ENCODE results near the gene TGFBRAP1.

Gene TGFBRAP1

DNA sequence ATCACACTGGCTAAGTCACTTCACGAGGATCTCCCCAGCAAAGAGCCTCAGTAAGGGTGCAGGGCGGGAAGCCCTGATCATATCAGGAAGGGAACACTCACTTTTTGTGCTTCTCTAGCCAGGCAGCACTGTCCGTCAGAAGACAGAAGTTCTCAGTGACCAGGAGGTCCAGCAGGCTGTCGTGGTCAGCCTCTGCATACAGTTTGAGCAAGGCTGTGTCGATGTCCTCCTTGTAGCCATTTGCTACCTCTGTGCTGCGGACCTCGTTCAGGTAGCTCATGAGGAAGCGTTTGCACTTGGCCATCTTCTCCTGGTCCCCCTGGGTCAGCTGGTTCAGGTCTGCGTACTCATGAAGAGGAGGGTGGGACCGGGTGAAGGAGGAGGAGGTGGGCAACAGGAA is 49.3 kb downstream of the TGFBRAP1 start:
- Histone ChIP-seq H3K4me1 (ENCODE audit: control insufficient read depth in 2 of 2, insufficient read depth in 2 of 2, low read length in 2 of 2) (no peaks in the 10 kb centered on the region), H3K27me3 (ENCODE audit: control insufficient read depth in 2 of 2, insufficient read depth in 2 of 2, low read length in 2 of 2) (no peaks in the 10 kb centered on the region), H3K9ac (ENCODE audit: low read depth in 1 of 2, low read length in 2 of 2) (no peak overlapping the region), H3K4me3 (ENCODE audit: low read length in 2 of 2) (no peak overlapping the region), H3K27ac (ENCODE audit: low read depth in 2 of 2, low read length in 2 of 2) (no peak overlapping the region), H3K36me3 (ENCODE audit: control insufficient read depth in 2 of 2, insufficient read depth in 2 of 2, low read length in 2 of 2) (peaks cover 61 to 85% of the 10 kb centered on the region in 2 donors), H3K9me3 (ENCODE audit: control insufficient read depth in 2 of 2, low read length in 2 of 2) (no peaks in the 10 kb centered on the region)

DNA sequence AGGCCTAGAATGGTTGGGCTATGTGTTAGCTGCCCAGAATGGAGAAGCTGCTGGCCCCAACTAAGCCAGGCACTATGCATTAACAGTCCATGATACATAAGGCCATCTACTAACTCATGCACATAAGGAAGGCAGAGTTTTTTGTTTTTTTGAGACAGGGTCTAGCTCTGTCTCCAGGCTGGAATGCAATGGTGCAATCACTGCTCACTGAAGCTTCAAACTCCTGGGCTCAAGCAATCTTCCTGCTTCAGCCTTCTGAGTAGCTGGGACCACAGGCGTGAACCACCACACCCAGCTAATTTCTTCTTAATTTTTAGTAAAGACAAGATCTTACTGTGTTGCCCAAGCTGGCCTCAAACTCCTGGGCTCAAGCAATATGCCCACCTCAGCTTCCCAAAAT is 50.4 kb downstream of the TGFBRAP1 start:
- H3K9ac ChIP-seq (ENCODE audit: low read depth in 1 of 2, low read length in 2 of 2) = no peak overlapping the region
- H3K27ac ChIP-seq (ENCODE audit: low read depth in 2 of 2, low read length in 2 of 2) = no peak overlapping the region
- H3K36me3 ChIP-seq (ENCODE audit: control insufficient read depth in 2 of 2, insufficient read depth in 2 of 2, low read length in 2 of 2) = peaks cover 65 to 86% of the 10 kb centered on the region in 2 donors

DNA sequence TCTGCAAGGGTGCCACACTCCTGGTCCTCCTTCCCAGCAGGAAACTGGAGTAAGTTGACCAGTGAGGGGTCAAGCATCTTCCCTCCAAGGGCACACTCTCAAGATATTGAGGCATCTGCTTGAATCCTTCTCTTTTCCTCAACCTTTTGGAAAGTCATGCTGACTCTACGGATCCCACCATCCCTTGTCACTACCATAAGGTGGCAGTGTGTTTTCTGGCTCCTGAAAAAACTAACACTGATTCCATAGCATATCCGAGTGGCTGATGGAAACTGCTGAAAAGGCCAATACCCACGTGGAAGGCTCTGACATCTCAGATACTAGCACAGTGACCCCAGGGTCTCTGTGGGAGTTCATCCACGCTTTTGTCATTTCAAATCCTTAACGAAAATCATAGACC is 50.9 kb downstream of the TGFBRAP1 start:
- Histone ChIP-seq H3K4me3 (ENCODE audit: low read length in 2 of 2) (no peak overlapping the region), H3K27me3 (ENCODE audit: control insufficient read depth in 2 of 2, insufficient read depth in 2 of 2, low read length in 2 of 2) (no peaks in the 10 kb centered on the region), H3K4me1 (ENCODE audit: control insufficient read depth in 2 of 2, insufficient read depth in 2 of 2, low read length in 2 of 2) (no peaks in the 10 kb centered on the region), H3K9me3 (ENCODE audit: control insufficient read depth in 2 of 2, low read length in 2 of 2) (no peaks in the 10 kb centered on the region), H3K27ac (ENCODE audit: low read depth in 2 of 2, low read length in 2 of 2) (no peak overlapping the region), H3K9ac (ENCODE audit: low read depth in 1 of 2, low read length in 2 of 2) (no peak overlapping the region), H3K36me3 (ENCODE audit: control insufficient read depth in 2 of 2, insufficient read depth in 2 of 2, low read length in 2 of 2) (peaks cover 62 to 86% of the 10 kb centered on the region in 2 donors)

More for the DNA sequence above, 50.4 kb downstream of the TGFBRAP1 start:
- H3K4me3 ChIP-seq (ENCODE audit: low read length in 2 of 2) = no peak overlapping the region
- H3K4me1 ChIP-seq (ENCODE audit: control insufficient read depth in 2 of 2, insufficient read depth in 2 of 2, low read length in 2 of 2) = no peaks in the 10 kb centered on the region
- no peaks in the 10 kb centered on the region for H3K9me3 ChIP-seq (ENCODE audit: control insufficient read depth in 2 of 2, low read length in 2 of 2)
- H3K27me3 ChIP-seq (ENCODE audit: control insufficient read depth in 2 of 2, insufficient read depth in 2 of 2, low read length in 2 of 2) = no peaks in the 10 kb centered on the region

DNA sequence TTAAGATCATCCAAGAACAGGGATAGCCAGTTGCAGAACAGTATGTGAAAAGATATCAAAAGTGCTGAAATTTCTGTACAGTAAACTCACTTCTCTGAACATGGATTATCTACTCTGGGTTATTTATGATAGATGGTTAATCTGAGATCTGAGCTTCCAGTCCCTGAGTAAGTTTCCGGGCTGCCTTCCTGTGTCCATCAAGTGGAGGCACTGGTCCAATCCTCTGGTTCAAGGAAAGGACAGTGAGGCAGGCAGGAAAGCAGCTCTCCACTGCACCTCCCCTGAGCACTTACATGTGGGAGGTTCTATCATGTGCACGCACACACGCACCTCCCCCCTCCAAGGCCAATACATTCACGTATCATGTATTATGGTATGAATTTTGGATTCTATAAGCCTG is 55.5 kb downstream of the TGFBRAP1 start:
- Histone ChIP-seq H3K27me3 (ENCODE audit: control insufficient read depth in 2 of 2, insufficient read depth in 2 of 2, low read length in 2 of 2) (no peaks in the 10 kb centered on the region), H3K9me3 (ENCODE audit: control insufficient read depth in 2 of 2, low read length in 2 of 2) (no peaks in the 10 kb centered on the region), H3K4me1 (ENCODE audit: control insufficient read depth in 2 of 2, insufficient read depth in 2 of 2, low read length in 2 of 2) (no peaks in the 10 kb centered on the region), H3K9ac (ENCODE audit: low read depth in 1 of 2, low read length in 2 of 2) (no peak overlapping the region), H3K36me3 (ENCODE audit: control insufficient read depth in 2 of 2, insufficient read depth in 2 of 2, low read length in 2 of 2) (peaks cover 70 to 85% of the 10 kb centered on the region in 2 donors), H3K4me3 (ENCODE audit: low read length in 2 of 2) (no peak overlapping the region), H3K27ac (ENCODE audit: low read depth in 2 of 2, low read length in 2 of 2) (no peak overlapping the region)

DNA sequence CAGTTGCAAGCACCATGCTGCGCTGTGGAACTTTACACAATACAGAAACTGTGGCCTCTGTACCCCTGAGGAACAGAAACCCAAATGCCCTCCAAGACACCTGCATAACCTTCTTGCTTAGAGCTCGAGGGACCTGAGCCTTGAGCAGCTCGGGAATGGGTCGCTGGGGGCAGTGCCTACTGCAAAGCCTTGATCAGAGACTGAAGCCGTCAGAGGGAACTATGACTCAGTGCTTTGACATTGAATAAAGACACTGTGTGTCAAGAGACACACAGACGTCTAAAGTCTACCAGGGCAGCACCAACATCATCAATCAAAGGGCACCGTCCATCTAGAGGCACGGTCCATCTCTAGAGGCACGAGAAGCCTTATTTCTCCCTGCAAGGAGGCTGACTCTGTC is 57.4 kb downstream of the TGFBRAP1 start:
- Histone ChIP-seq H3K36me3 (ENCODE audit: control insufficient read depth in 2 of 2, insufficient read depth in 2 of 2, low read length in 2 of 2) (peaks cover 75 to 87% of the 10 kb centered on the region in 2 donors), H3K4me3 (ENCODE audit: low read length in 2 of 2) (no peak overlapping the region), H3K27ac (ENCODE audit: low read depth in 2 of 2, low read length in 2 of 2) (no peak overlapping the region), H3K4me1 (ENCODE audit: control insufficient read depth in 2 of 2, insufficient read depth in 2 of 2, low read length in 2 of 2) (no peaks in the 10 kb centered on the region), H3K9me3 (ENCODE audit: control insufficient read depth in 2 of 2, low read length in 2 of 2) (no peaks in the 10 kb centered on the region), H3K27me3 (ENCODE audit: control insufficient read depth in 2 of 2, insufficient read depth in 2 of 2, low read length in 2 of 2) (no peaks in the 10 kb centered on the region), H3K9ac (ENCODE audit: low read depth in 1 of 2, low read length in 2 of 2) (no peak overlapping the region)

DNA sequence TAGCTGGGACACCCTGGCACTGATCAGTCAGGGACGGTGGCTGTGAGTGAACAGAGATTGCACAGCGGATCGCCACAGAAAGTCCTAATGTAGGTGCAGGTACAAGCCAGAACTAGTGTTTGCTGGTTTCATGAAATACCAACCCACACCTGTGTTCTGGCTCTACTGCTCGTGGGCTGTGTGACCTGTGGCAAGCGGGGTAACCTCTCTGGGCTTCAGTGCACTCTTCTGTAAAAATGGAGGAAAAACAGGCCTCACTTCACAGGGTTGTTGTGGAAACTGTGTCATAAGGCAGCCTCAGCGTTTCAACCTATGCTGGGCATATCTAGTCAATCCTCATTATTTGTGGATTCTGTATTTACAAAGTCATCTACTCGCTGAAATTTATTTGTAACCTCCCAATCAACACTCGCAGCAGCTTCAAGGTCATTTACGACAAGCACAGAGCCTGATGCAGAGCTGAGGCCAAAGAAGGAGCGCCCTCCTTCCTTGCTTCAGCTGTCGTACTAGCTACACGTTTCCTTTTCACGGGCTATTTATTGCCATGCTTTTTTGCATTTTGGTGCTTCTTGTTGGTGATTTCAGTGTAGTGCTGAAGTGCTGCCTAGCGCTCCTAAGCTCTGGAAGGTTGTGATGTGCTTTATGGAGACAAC is 58.0 kb downstream of the TGFBRAP1 start:
- Histone ChIP-seq H3K4me3 (ENCODE audit: low read length in 2 of 2) (no peak overlapping the region), H3K9ac (ENCODE audit: low read depth in 1 of 2, low read length in 2 of 2) (no peak overlapping the region), H3K4me1 (ENCODE audit: control insufficient read depth in 2 of 2, insufficient read depth in 2 of 2, low read length in 2 of 2) (no peaks in the 10 kb centered on the region), H3K36me3 (ENCODE audit: control insufficient read depth in 2 of 2, insufficient read depth in 2 of 2, low read length in 2 of 2) (peaks cover 75 to 87% of the 10 kb centered on the region in 2 donors), H3K27ac (ENCODE audit: low read depth in 2 of 2, low read length in 2 of 2) (no peak overlapping the region), H3K27me3 (ENCODE audit: control insufficient read depth in 2 of 2, insufficient read depth in 2 of 2, low read length in 2 of 2) (no peaks in the 10 kb centered on the region), H3K9me3 (ENCODE audit: control insufficient read depth in 2 of 2, low read length in 2 of 2) (no peaks in the 10 kb centered on the region)

DNA sequence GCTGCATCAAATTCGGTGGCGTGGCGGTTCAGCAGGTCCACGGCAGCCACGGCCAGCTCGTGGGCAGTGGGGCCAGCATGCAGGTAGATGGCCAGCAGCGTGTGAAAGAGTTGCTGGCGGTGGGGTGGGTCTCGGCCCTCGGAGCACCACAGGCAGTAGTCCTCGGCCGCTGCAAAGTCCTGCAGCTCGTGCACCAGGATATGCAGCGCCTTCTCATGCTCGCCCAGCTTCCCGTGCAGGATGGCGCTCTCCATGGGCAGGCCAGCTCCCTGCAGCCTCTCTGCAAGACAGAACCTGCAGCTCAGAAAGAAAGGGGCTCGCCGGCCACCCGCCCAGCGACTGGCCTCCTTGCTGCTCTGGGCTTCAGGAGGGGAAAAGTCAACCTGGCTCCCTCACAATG is 60.1 kb downstream of the TGFBRAP1 start:
- no peak overlapping the region for H3K4me3 ChIP-seq (ENCODE audit: low read length in 2 of 2)
- H3K9me3 ChIP-seq (ENCODE audit: control insufficient read depth in 2 of 2, low read length in 2 of 2) = no peaks in the 10 kb centered on the region
- H3K27ac ChIP-seq (ENCODE audit: low read depth in 2 of 2, low read length in 2 of 2) = no peak overlapping the region
- H3K36me3 ChIP-seq (ENCODE audit: control insufficient read depth in 2 of 2, insufficient read depth in 2 of 2, low read length in 2 of 2) = peaks cover 67 to 79% of the 10 kb centered on the region in 2 donors
- no peaks in the 10 kb centered on the region for H3K27me3 ChIP-seq (ENCODE audit: control insufficient read depth in 2 of 2, insufficient read depth in 2 of 2, low read length in 2 of 2)
- no peak overlapping the region for H3K9ac ChIP-seq (ENCODE audit: low read depth in 1 of 2, low read length in 2 of 2)
- no peaks in the 10 kb centered on the region for H3K4me1 ChIP-seq (ENCODE audit: control insufficient read depth in 2 of 2, insufficient read depth in 2 of 2, low read length in 2 of 2)

DNA sequence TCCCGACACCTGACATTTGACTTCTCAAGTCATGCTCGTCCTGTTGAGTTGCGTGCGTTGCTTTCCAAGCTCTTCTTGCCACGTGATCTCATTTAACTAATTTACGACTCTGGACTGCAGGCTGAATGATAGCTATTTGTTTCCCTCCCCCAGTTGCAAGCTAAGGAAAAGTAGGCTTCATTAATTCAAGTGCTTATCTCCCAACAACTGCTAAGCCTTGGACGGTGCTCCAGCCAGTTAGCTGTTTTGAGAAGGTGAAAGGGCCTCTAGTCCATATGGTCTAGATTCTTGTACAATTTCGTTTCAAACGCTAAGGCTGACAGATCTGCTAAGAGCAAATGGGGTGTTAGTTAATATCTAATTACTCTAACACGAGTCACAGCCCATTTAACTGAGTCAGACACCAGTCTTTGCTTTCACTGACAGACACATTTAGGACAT is 66.9 kb downstream of the TGFBRAP1 start:
- Histone ChIP-seq H3K4me1 (ENCODE audit: control insufficient read depth in 2 of 2, insufficient read depth in 2 of 2, low read length in 2 of 2) (no peaks in the 10 kb centered on the region), H3K4me3 (ENCODE audit: low read length in 2 of 2) (no peak overlapping the region), H3K27ac (ENCODE audit: low read depth in 2 of 2, low read length in 2 of 2) (no peak overlapping the region), H3K36me3 (ENCODE audit: control insufficient read depth in 2 of 2, insufficient read depth in 2 of 2, low read length in 2 of 2) (peaks cover 16 to 31% of the 10 kb centered on the region in 2 donors), H3K27me3 (ENCODE audit: control insufficient read depth in 2 of 2, insufficient read depth in 2 of 2, low read length in 2 of 2) (no peaks in the 10 kb centered on the region), H3K9me3 (ENCODE audit: control insufficient read depth in 2 of 2, low read length in 2 of 2) (no peaks in the 10 kb centered on the region), H3K9ac (ENCODE audit: low read depth in 1 of 2, low read length in 2 of 2) (no peak overlapping the region)

DNA sequence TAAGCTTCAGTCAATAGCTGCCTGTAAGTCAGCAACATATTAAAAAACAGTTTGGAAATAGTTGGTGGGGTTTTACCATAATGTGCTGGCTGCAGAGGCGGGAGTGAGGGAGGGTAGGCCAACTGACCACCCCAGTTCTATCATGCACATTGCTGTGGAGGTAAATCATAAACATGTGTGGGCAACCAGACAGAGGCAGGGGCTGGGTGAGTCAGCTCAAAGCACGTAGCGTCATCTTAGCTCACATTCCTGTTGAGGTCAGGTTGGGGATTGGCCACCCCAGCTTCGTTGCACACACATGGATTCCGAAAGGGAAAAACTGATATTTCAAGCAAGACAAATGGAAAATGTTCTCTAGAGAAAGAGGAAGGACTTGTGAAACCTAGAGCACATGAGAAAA is 68.5 kb downstream of the TGFBRAP1 start:
- H3K27me3 ChIP-seq (ENCODE audit: control insufficient read depth in 2 of 2, insufficient read depth in 2 of 2, low read length in 2 of 2) = no peaks in the 10 kb centered on the region
- no peaks in the 10 kb centered on the region for H3K4me1 ChIP-seq (ENCODE audit: control insufficient read depth in 2 of 2, insufficient read depth in 2 of 2, low read length in 2 of 2)
- H3K4me3 ChIP-seq (ENCODE audit: low read length in 2 of 2) = no peak overlapping the region
- no peaks in the 10 kb centered on the region for H3K9me3 ChIP-seq (ENCODE audit: control insufficient read depth in 2 of 2, low read length in 2 of 2)
- H3K9ac ChIP-seq (ENCODE audit: low read depth in 1 of 2, low read length in 2 of 2) = no peak overlapping the region
- peaks cover 2 to 16% of the 10 kb centered on the region in 2 donors for H3K36me3 ChIP-seq (ENCODE audit: control insufficient read depth in 2 of 2, insufficient read depth in 2 of 2, low read length in 2 of 2)
- no peak overlapping the region for H3K27ac ChIP-seq (ENCODE audit: low read depth in 2 of 2, low read length in 2 of 2)

DNA sequence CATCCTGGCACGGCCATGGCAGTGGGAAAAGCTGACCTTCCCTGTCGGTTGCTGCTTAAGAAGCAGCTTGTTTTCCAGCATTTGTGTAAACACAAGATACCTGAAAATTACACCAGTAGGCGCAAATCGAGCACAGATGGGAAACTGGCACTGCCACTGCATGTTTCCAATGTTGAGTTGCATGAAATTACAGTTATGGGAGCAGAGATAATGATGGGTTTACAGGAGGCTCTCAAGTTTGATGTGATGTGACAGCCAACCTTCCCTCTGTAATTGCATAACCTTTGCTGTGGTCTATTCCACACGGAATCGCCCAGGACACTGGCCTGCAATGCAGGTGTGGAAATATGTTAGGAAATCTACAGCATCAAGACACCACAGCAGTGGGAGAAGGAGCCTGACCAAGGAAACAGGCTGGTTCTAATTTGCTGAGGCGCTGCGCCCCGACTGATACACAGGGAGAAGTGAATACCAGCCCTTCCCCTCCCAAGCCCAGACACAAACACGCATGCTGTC is 70.6 kb downstream of the TGFBRAP1 start:
- Histone ChIP-seq H3K36me3 (ENCODE audit: control insufficient read depth in 2 of 2, insufficient read depth in 2 of 2, low read length in 2 of 2) (peaks cover 2 to 6% of the 10 kb centered on the region in 2 donors), H3K27me3 (ENCODE audit: control insufficient read depth in 2 of 2, insufficient read depth in 2 of 2, low read length in 2 of 2) (no peaks in the 10 kb centered on the region), H3K9me3 (ENCODE audit: control insufficient read depth in 2 of 2, low read length in 2 of 2) (no peaks in the 10 kb centered on the region), H3K27ac (ENCODE audit: low read depth in 2 of 2, low read length in 2 of 2) (no peak overlapping the region), H3K9ac (ENCODE audit: low read depth in 1 of 2, low read length in 2 of 2) (no peak overlapping the region), H3K4me1 (ENCODE audit: control insufficient read depth in 2 of 2, insufficient read depth in 2 of 2, low read length in 2 of 2) (no peaks in the 10 kb centered on the region), H3K4me3 (ENCODE audit: low read length in 2 of 2) (no peak overlapping the region)
